GM12878 (cell line): ENCODE measurements around the gene TMEM232. TPM values are rescaled to one million over a fixed set of nuclear protein-coding genes. Genes with fewer than 3 reads are reported as not detected.

ENCODE experiments used
- ATAC-seq: fragments of 200-7000 bp; cut with Tn5 transposase; 3 replicates; pipeline ENCODE4 v1.9.1; 2020; ENCODE audit warnings: mild to moderate bottlenecking, moderate library complexity
- BruUV-seq: library from RNA; stranded (reverse); fragments of 400-500 nt; replicated peaks from 2 replicates; lab custom pipeline; 2021; lab: Mats Ljungman, UMichigan
- CTCF ChIA-PET: fragments of 300-600 bp; sonication (Branson Sonifier 250); formaldehyde crosslinking; extraction: SDS; loops from one replicate; lab custom pipeline; 2021; ENCODE audit warnings: inconsistent platforms; lab: Yijun Ruan, JAX
- POLR2A ChIA-PET: fragments of 350-600 bp; formaldehyde crosslinking; extraction: SDS; loops from one replicate; lab custom pipeline; 2021; ENCODE audit warnings: inconsistent platforms; lab: Charles Lee
- RAD21 ChIA-PET: fragments of 300-600 bp; sonication (Branson Sonifier 250); formaldehyde crosslinking; loops from one replicate; lab custom pipeline; 2023; ENCODE audit warnings: antibody characterized with exemption; ENCODE audit not compliant: unreplicated experiment; lab: Charles Lee
- SMC1A ChIA-PET: fragments of 300-600 bp; sonication (Branson Sonifier 250); formaldehyde crosslinking; loops from one replicate; lab custom pipeline; 2023; ENCODE audit not compliant: unreplicated experiment, uncharacterized antibody; lab: Charles Lee
- DNase-seq: peaks from one replicate; pipeline ENCODE4 v3.0.0-alpha.2; 2011; ENCODE audit warnings: low read depth, low spot score
- FAIRE-seq: peaks from 3 replicates; lab custom pipeline; 2011; peaks lifted over from hg19 to GRCh38; lab: Jason Lieb, UNC
- H2AFZ ChIP-seq: 2 replicates; pipeline ENCODE4 v1.6.0; 2011; ENCODE audit warnings: low read depth, low read length, control low read depth; ENCODE audit not compliant: control insufficient read depth
- H3K27ac ChIP-seq: 2 replicates; pipeline ENCODE4 v1.5.1; 2011; ENCODE audit warnings: control low read depth; ENCODE audit not compliant: control insufficient read depth, insufficient read depth
- H3K27me3 ChIP-seq, 2 experiments: replicated peaks in 1 of 2; 2 replicates each; pipeline versions ENCODE4 v1.6.0 to v1.6.1; 2011; ENCODE audit warnings: low read length in 1 of 2; ENCODE audit not compliant: control insufficient read depth in 2 of 2, insufficient read depth in 2 of 2
- H3K36me3 ChIP-seq, 2 experiments: 2 replicates each; pipeline ENCODE4 v1.5.1; 2011; ENCODE audit warnings: low read length in 1 of 2; ENCODE audit not compliant: control insufficient read depth in 2 of 2, insufficient read depth in 2 of 2
- H3K4me1 ChIP-seq: 2 replicates; pipeline ENCODE4 v1.6.1; 2011; ENCODE audit warnings: mild to moderate bottlenecking, low read length, moderate library complexity, mixed read lengths; ENCODE audit not compliant: control insufficient read depth, insufficient read depth
- H3K4me2 ChIP-seq: 2 replicates; pipeline ENCODE4 v1.6.0; 2011; ENCODE audit warnings: control low read depth; ENCODE audit not compliant: control insufficient read depth, insufficient read depth
- H3K4me3 ChIP-seq: fragments of 200-600 bp; sonication (generic); 2 replicates; pipeline ENCODE4 v1.5.1; 2016
- H3K79me2 ChIP-seq: 2 replicates; pipeline ENCODE4 v1.6.0; 2011; ENCODE audit warnings: low read length; ENCODE audit not compliant: control insufficient read depth, insufficient read depth
- H3K9ac ChIP-seq: 2 replicates; pipeline ENCODE4 v1.8.0; 2011; ENCODE audit warnings: low read length, control low read depth, mixed read lengths; ENCODE audit not compliant: control insufficient read depth, insufficient read depth
- H3K9me3 ChIP-seq: replicated peaks from 3 replicates; pipeline ENCODE4 v1.5.1; 2011; ENCODE audit warnings: mild to moderate bottlenecking, low read length; ENCODE audit not compliant: control insufficient read depth, insufficient read depth
- H4K20me1 ChIP-seq: 2 replicates; pipeline ENCODE4 v1.6.0; 2011; ENCODE audit not compliant: control insufficient read depth, insufficient read depth
- ATF3 ChIP-seq: IDR thresholded peaks from 2 replicates; pipeline ENCODE4 v1.6.1; 2011; ENCODE audit warnings: low read depth, mild to moderate bottlenecking, low read length, moderate library complexity, borderline replicate concordance; ENCODE audit errors: extremely low read depth
- ATF7 ChIP-seq: fragments of 450-650 bp; IDR thresholded peaks from 2 replicates; pipeline ENCODE4 v1.6.1; 2016; ENCODE audit warnings: low read depth, mild to moderate bottlenecking
- BACH1 ChIP-seq: fragments of 450-650 bp; IDR thresholded peaks from 2 replicates; pipeline ENCODE4 v1.6.1; 2017; ENCODE audit warnings: mild to moderate bottlenecking, borderline replicate concordance
- BCL3 ChIP-seq: IDR thresholded peaks from 2 replicates; pipeline ENCODE4 v1.6.1; 2011; ENCODE audit warnings: borderline replicate concordance, low read depth, mild to moderate bottlenecking, moderate library complexity, low read length; ENCODE audit not compliant: insufficient read depth, poor library complexity, severe bottlenecking
- CEBPB ChIP-seq, 2 experiments: fragments of 150-350 bp in 1 of 2; IDR thresholded peaks; 2 replicates each; pipeline ENCODE4 v1.6.1; 2012 to 2014; ENCODE audit warnings: low read depth in 2 of 2, low read length in 2 of 2, borderline replicate concordance in 1 of 2, inconsistent platforms in 1 of 2
- CHD4 ChIP-seq: fragments of 200-600 bp; sonication (generic); IDR thresholded peaks from 2 replicates; pipeline ENCODE4 v1.6.1; 2016; ENCODE audit warnings: mild to moderate bottlenecking
- ELK1 ChIP-seq: IDR thresholded peaks from 2 replicates; pipeline ENCODE4 v1.6.1; 2012; ENCODE audit warnings: low read depth, low read length, improper control_type of control experiment
- JUND ChIP-seq: IDR thresholded peaks from 2 replicates; pipeline ENCODE4 v1.6.1; 2012; ENCODE audit warnings: low read depth, mild to moderate bottlenecking, low read length, improper control_type of control experiment, moderate library complexity
- LARP7 ChIP-seq: fragments of 450-650 bp; IDR thresholded peaks from 2 replicates; pipeline ENCODE4 v1.6.1; 2017; ENCODE audit warnings: mild to moderate bottlenecking
- MAX ChIP-seq: IDR thresholded peaks from 2 replicates; pipeline ENCODE4 v1.6.1; 2012; ENCODE audit warnings: low read depth, low read length, improper control_type of control experiment
- NBN ChIP-seq: fragments of 450-650 bp; IDR thresholded peaks from 2 replicates; pipeline ENCODE4 v1.6.1; 2016
- RBBP5 ChIP-seq: fragments of 200-600 bp; sonication (generic); conservative IDR thresholded peaks from 2 replicates; pipeline ENCODE4 v1.6.1; 2016
- RELB ChIP-seq: fragments of 450-650 bp; IDR thresholded peaks from 2 replicates; pipeline ENCODE4 v1.6.1; 2017; ENCODE audit warnings: low read depth, mild to moderate bottlenecking, moderate library complexity
- SMARCA5 ChIP-seq: fragments of 450-650 bp; IDR thresholded peaks from 2 replicates; pipeline ENCODE4 v1.6.1; 2017; ENCODE audit warnings: mild to moderate bottlenecking
- TBL1XR1 ChIP-seq: IDR thresholded peaks from 2 replicates; pipeline ENCODE4 v1.6.1; 2012; ENCODE audit warnings: low read depth, low read length, improper control_type of control experiment
- ZNF384 ChIP-seq: IDR thresholded peaks from 2 replicates; pipeline ENCODE4 v1.6.1; 2012; ENCODE audit warnings: low read depth, mild to moderate bottlenecking, low read length, improper control_type of control experiment, borderline replicate concordance
- in situ Hi-C: fragments of 300-500 bp; cut with MboI; formaldehyde crosslinking; loops from 9 replicates; pipeline ENCODE4 v1.14.3; 2018; ENCODE audit warnings: mixed read lengths
- intact Hi-C: fragments of 100-400 bp; cut with micrococcal nuclease; formaldehyde crosslinking; loops from one replicate; pipeline ENCODE4 v1.14.2; 2022; ENCODE audit not compliant: unreplicated experiment
- polyA plus RNA-seq, 11 experiments: library from polyadenylated mRNA; depleted of rRNA in 4 of 11; unstranded in 6 of 11; stranded (reverse) in 5 of 11; fragments of >200 nt; fragmentation: Nextera tagmentation in 4 of 11; fragmentation: Illumina TruSeq in 1 of 11; extraction: Ambion mirVana in 4 of 11; extraction: Trizol in 1 of 11; gene quantifications; 1 replicate in 1 of 11; 2 replicates in 10 of 11; pipeline versions ENCODE4 v1.2.1 to v1.2.3, GENCODE V29; 2011 to 2016; ENCODE audit warnings: inconsistent platforms in 2 of 11, missing spikeins in 2 of 11, low read depth in 1 of 11
- total RNA-seq, 4 experiments: library from RNA; depleted of rRNA in 3 of 4; stranded (reverse); fragments of >200 nt in 3 of 4; fragmentation: Illumina TruSeq in 1 of 4; extraction: Trizol in 1 of 4; gene quantifications; 2 replicates each; pipeline versions ENCODE4 v1.2.1 to v1.2.3, GENCODE V29; 2013 to 2021

TMEM232 gene
- total and polyA plus RNA-seq, 10 of the 15 experiments (the other 5 are each of a cell fraction or from before 2014, with no cell fraction given): 0.29 to 1.3 (median 0.91) TPM

GRCh38 chr5:110726249-110727024, at the start of gene TMEM232 (continued):
- TF ChIP-seq ATF3 (peak; percentile 69; the same call in 1 of the 2 replicates), MAX (0 out of 2 replicates have a peak, but pooled peaks have one; percentile 4)
- TF ChIP-seq, all 136 proteins: peak for 10

GRCh38 chr5:110770286-110770685, 43.8 kb upstream of the TMEM232 start:
- Histone ChIP-seq H3K27me3 (no peaks in the 10 kb centered on the region), H3K4me2 (no peak overlapping the region), H3K9ac (no peak overlapping the region), H4K20me1 (no peaks in the 10 kb centered on the region), H3K79me2 (no peaks in the 10 kb centered on the region), H3K9me3 (no peaks in the 10 kb centered on the region; the same call in 2 of the 3 replicates), H2AFZ (no peak overlapping the region), H3K27ac (no peak overlapping the region), H3K4me1 (no peaks in the 10 kb centered on the region), H3K36me3 (no peaks in the 10 kb centered on the region), H3K4me3 (no peak overlapping the region)
- intact Hi-C loops: no loop called here
- TF ChIP-seq RBBP5: no peak
- no peak for TF ChIP-seq BCL3
- TF ChIP-seq ZNF384: no peak
- no peak for TF ChIP-seq JUND
- TF ChIP-seq TBL1XR1: no peak
- no peak for TF ChIP-seq NBN
- TF ChIP-seq RELB: no peak
- no peak for TF ChIP-seq CHD4
- TF ChIP-seq ELK1: no peak
- no peak for TF ChIP-seq BACH1
- TF ChIP-seq SMARCA5: no peak
- TF ChIP-seq CEBPB (IDR thresholded peaks at IDR 0.05; ENCODE audit: borderline replicate concordance in 1 of 2, low read depth in 2 of 2, low read length in 2 of 2): no peak
- TF ChIP-seq ATF7: no peak
- no peak for TF ChIP-seq LARP7
- ChIA-PET RAD21 (no interaction called here), POLR2A (no interaction called here), CTCF (no interaction called here), SMC1A (no interaction called here)
- DNase-seq (no peak), FAIRE-seq (no peak), ATAC-seq (no peak)
- in situ Hi-C loops: no loop called here
- no TSS peak for BruUV-seq
